NCI-H748 treated with DMSO at 0.1 percent for 48 hours (cell line): ENCODE data around the gene INPP5A.
"Not testable (repeated sequence)": the region's sequence is repeated elsewhere in the genome, so short reads cannot be mapped to it uniquely, and the experiment has no call there.

ENCODE experiments used
- DNase-seq: peaks from one replicate; lab custom pipeline; 2025; lab: John Stamatoyannopoulos, UW

Gene INPP5A

DNA sequence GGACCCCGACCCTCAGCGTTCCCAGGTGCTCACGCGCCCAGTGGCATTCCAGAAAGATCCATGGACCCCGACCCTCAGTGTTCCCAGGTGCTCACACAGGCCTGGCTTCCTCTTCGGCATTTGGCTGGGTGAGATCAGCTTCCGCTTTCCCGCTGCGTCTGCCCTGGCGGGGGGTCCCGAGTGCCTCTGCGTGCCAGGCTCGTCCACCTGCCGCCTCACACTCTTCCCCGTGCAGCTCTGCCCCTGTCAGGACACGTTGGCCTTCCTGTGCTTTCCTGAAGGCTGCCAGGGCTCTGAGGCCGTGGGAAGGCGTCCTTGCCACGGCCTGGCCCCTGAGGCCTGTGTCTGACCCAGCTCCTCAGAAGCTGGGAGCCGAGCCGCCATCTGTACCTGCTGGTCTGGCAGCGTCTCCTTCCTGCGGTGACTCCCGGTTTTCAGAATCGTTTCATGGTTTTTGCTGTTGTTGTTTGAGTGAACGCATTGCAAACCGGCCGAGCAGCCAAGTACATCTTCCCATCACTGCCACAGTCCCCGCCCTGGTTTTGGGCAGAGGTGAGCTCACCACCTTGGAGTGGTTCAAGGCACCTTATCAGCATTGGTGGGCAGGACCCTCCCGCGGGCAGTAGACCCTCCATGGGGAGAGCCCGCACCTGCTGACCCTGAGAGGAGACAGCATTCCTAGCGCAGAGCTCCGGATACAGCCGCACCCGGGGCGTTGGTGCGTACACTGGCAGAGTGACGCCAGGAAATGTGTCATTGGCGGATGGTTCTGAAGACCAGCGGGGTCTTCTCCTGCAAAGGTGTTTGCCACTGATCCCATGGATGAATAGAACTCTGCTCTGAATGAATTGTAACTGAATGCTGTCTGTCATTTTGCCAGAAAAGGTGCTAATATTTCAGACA is 231.0 kb downstream of the INPP5A start:
- DNase-seq: no peak

DNA sequence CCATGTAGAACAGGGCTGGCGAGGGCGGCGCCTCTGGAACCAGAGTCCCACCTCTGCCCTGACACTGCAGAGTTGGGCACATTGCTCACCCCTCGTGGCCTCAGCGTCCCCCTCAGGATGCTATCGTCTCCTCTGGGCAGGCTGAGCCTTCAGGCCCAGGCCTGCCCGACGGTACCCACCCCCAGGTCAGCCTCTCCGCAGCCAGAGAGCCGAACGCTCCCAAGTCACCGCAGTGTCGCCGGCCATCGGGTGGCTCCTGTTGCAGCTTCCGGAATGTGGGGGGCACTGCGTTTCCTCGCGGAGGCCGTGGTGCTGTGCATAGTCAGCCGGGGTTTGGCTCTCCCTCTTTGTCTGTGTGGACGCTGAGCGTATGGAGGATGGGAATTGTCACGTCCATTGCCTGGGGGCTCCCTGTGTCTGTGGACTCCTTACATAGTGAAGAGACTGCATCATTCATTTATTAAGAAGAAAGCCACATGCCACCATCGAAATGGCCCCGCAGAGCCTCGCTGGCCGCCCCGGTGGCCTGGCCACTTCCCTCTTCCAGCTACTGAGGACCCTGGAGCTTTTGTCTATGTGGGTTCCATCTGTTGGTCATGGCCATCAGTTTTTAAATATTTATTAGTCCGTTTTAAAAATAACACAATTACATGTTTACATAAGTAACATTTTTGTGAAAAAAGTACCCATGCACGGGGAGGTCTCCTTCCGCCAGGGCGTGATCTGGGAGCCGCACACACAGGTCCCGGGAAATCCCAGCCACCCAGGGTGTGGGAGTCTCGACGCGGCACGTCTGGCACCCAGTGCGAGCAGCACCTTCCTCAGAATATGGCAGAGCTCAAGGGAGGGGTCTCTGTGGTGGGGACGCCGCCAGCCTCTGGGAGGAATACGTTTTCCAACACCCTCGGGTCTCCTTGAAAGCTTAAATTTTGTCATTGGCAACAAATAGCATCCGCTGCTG is 232.8 kb downstream of the INPP5A start:
- no peak for DNase-seq

- DNase-seq: not testable (repeated sequence)
Measured at GRCh38 chr10:132772816-132773215, 235.2 kb downstream of the INPP5A start.

DNA sequence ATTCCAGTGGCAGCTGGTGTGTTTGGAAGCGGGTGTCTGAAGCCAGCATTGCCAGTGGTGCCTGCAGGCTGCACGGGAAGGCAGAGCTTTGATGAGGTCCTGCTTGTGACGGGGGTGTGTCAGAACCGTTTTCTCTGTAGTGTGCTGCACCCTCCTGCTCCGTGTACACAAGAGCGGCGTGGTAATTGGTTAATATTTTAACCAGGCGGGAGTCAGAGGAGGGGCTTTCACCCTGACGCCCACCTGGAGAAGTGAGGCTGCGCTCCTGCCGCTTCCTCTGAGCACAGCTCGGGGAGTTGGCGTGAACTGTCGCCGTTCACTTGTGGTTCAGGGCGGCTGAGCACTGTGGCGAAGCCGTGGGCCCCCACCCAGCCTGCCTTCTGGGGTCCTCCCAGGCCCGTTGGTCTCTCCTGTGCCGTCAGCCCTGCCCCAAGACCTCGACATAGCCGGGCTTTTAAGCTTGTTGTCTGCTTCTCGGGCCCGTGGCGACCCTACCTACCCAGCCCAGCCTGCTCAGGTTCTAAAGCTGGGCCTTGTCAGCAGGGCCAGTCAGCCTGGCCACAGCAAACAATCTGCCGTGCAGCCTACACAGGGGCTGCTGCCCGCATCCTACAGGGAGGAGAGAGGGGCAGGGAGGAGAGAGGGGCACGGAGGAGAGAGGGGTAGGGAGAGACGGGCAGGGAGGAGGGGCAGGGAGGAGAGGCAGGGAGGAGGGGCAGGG is 236.8 kb downstream of the INPP5A start:
- no peak for DNase-seq

DNA sequence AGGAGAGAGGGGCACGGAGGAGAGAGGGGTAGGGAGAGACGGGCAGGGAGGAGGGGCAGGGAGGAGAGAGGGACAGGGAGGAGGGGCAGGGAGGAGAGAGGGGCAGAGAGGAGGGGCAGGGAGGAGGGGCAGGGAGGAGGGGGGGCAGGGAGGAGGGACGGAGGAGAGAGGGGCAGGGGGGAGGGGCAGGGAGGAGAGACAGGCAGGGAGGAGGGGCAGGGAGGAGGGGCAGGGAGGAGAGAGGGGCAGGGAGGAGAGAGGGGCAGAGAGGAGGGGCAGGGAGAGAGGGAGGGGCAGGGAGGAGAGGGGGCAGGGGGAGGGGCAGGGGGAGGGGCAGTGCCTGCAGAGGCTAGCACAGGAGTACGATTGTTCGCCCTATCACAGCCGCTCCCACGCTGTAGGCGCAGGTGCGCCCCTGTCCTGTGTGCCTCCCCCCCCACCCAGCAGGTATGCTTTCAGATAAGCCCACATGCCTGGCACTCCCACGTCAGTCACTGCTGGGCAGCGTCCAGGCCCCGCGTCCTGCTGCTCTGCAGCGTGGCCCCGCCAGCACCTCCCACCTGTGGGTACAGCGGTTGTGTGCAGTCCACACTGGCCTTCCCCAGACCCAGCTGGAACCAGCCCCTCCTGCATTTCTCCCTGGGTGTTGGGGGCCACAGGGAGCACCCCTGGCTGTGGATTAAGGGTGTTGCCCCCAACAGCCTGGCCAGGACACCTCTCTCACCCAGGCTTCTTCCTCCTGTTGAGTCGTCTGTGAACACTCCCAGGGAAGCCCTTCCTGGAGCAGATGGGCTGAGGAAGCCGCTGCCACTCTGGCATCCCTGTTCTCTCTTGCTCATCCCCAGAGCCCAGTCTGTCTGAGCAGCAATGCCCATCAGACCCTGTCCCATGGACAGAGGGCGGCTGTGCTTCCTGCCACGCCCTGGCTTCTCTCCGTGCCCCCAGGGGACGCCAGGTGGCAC is 237.6 kb downstream of the INPP5A start:
- peak; percentile 20 for DNase-seq

DNA sequence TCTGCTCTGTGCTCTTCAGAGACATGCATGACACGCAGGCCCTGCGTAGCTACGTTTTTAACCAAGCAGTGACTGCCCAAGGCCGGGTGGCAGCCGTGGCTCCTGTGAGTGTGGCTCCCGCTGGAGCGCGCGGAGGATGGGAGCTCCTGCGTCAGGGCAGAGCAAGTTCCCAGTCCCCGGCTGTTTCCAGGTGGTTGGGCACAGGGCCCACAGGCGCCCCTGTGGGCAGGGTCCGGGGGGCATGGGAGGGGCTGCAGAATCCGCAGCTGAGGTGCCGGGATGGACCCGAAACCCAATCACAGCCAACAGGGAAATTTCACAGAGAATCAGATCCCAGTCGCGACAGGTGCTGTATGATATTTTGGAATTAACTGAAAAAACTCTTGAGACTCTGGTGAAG is 238.6 kb downstream of the INPP5A start:
- no peak for DNase-seq

- DNase-seq: no peak
Measured at GRCh38 chr10:132776821-132777220, 239.2 kb downstream of the INPP5A start.

- no peak for DNase-seq
Measured at GRCh38 chr10:132777441-132777840, 239.9 kb downstream of the INPP5A start.

DNA sequence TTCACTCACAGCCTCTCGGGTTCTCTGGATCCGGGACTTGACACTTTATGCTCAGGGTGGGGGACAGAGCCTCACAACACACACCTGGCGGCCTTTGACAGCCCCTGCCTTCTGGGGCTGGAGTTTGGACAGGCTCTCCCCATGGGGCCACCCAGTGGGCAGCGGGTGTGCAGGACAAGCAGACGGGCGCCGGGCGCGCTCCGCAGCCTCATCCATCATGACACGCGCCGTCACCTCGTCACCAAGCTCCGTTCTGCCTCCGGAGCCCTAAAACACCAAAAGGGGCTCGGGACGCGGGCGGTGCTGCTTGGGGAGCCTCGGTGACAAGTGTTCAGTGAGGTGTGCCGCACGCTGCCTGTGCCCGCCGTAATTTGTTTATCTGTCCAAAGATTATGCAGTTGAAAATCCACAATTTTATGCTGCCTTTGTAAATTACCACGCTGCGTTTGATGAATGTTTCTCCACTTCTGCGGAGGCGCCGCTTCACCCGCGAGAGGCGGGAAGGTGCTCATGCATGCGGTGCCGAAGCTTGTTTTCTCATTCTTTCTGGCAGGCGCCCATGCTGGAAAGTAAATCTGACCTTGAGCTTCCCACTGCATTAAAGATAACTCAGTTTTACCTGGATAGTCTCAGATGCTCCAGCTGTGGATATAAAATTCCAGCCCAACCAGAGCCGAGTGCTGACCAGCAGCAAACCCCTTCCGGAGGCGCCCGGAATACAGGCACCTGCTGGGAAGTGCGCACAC is 242.1 kb downstream of the INPP5A start:
- no peak for DNase-seq

GRCh38 chr10:132780356-132780755 is 242.8 kb downstream of the INPP5A start:
- DNase-seq: no peak

- no peak for DNase-seq
Measured at GRCh38 chr10:132781556-132781955, 244.0 kb downstream of the INPP5A start.

DNA sequence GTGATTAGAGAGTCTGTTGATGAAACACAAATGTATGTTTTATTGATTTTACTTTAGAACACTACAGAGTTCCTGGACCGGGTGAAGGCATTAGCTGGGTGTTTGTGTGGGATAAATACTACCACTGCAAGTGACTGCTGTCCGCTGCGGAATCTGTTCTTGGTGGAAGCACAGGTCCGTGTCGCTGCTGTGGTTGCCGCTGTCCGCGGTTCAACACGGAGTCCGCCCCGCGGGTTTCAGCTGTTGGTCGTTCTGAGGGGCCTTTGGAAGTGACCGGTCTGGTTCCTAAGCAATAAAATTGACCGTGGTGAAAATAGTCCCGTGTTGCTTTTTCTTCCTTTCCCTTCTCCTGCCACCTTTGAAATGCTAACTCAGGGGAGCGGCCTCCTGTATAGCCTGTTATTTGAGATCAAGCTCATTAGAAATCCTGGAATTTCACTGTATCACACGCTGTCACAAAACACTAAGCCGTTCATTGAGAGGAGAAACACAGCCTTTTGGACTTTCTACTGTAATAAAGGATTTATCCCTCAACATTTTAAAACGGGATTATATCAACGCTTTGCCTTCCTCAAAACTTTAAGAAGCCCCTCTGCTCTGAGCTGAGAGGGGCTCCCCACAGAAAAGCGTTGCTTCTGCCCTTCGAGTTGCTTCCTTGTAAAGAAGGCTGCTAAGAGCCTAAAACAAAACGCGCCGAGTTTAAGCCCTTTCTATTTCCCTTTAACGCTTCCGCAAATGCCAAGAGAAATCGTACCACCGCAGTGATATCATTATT is 245.8 kb downstream of the INPP5A start:
- DNase-seq: no peak

DNA sequence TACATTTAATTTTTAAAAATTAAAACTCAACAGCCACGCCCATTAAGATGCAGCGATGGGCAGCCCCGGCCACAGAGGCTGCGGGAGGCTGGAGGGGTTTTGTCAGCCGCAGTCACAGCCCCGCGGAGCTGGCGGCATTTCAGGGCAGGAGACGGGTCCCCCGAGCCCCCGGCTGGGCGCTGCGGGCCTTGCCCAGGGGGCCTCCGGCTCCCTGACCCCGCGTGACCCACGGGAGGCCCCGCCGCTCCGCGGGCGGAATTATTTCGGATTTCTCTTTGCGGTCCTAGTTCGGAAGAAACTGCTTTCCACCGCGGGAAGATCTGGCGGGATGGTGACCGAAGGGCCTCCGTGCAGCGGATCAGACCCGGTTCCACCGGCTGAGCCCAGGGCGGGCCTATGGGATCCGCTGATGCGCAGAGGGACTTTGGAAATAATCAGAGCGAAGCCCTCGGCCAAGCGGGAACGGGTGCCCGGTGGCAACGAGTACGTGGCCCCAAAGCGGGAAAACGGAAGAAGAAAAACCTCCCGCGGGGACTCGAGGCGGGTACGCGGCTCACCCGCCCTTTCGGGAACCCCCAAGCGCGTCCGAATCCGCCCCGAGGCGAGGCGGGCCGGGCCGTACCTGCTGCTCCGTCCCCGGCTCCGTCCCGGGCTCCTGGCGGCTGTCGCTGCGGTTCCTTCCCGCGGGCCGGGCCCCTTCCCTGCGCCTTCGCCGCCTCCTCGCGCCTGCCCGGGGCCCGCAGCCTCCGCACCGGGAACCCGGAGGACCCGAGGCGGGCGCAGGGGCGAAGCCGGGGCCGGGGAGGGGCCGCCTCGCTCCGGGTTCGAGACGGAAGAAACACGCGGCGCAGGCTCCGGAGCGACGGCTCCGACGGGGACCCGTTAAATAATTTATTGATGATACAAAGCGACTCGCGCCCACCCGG is 246.6 kb downstream of the INPP5A start:
- DNase-seq: no peak

GRCh38 chr10:132784866-132785722 is 247.5 kb downstream of the INPP5A start:
- no peak for DNase-seq

DNA sequence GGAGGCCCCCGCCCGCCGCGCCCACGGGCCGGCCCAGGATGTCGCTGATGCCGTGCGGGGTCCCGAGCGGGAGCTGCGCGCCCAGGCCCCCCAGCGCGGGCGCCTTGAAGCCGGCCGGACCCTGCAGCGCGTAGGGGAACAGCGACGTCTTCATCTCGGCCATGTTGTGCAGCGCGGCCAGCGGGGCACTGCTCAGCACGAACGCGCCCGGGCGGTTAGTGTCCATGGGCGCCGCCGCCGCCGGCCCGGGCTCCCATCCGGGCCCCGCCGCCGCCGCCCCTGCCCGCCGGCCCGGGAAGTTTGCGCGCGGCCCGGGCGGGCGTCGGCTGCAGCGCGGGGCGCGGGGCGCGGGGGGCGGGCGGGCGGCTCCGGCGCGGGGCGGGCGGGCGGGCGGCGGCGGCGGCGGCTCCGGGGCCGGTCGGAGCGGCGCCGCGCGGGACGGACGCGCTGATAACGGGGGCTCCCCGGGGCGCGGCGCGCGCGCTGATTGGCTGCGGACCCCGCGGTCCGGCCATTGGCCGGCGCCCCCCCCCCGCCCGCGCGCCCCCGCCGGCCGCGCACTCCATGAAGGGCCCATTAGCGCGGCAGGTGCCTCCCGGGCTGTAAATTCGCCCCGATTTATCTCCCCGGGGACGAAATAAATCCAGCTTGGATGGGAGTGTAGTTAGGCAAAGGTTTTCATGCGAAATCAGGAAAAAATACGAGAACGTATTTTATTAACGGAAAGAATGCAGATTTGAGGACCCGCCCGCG is 248.3 kb downstream of the INPP5A start, which contains the start of gene NKX6-2:
Gene NKX6-2 (minus strand): TSS at position 425 of the 753 bp plus-strand sequence. CDS start 199 bp downstream, at position 226.
- no peak for DNase-seq

DNA sequence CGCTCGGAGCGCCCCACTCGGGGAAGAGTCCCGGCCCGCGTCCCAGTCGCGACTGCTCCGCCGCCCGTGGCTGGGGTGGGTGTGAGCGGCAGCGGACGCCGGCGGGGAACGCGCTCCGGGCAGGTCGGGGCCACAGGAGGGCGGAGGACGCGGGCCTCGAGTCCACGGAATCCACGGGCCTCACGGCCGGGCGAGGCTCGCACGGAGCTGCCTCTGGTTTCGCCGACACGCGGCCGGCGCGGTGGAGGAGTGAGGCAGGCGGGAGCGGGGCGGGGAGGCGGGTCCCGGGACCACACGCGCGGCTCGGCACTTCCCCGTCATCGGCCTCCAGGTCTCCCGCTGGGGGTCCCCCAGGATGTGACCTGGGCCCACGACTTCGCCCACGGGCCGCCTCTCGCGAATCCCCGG is 248.9 kb downstream of the INPP5A start:
- no peak for DNase-seq
